Activated T-helper 1 cell treated with anti-CD3 and anti-CD28 coated beads, Interleukin-12 subunit alpha, Interleukin-12 subunit beta, Interleukin-2, Interleukin-4 antibody, amounts not matched to agents 30 ng/mL and 10 ng/mL and 1 ng/mL, durations not matched to agents 14 hours and 24 hours and 36 hours (primary cell): ENCODE data around the gene FTO. TPM values are rescaled to one million over a fixed set of nuclear protein-coding genes. Genes with fewer than 3 reads are reported as not detected.

Experiments
- DNase-seq: peaks from one replicate; pipeline ENCODE4 v3.0.0; 2021; ENCODE audit warnings: low spot score
- H3K27ac Mint-ChIP-seq: one replicate; pipeline ENCODE4 v1.8.0; 2021; ENCODE audit warnings: mild to moderate bottlenecking, mixed read lengths
- H3K27me3 Mint-ChIP-seq: one replicate; pipeline ENCODE4 v1.8.0; 2022; ENCODE audit warnings: mild to moderate bottlenecking, moderate library complexity, mixed read lengths; ENCODE audit not compliant: insufficient read depth
- H3K36me3 Mint-ChIP-seq: one replicate; pipeline ENCODE4 v1.8.0; 2021; ENCODE audit warnings: low read depth, mixed read lengths
- H3K4me1 Mint-ChIP-seq: one replicate; pipeline ENCODE4 v1.8.0; 2021; ENCODE audit warnings: low read depth, mixed read lengths
- H3K4me3 Mint-ChIP-seq: one replicate; pipeline ENCODE4 v1.8.0; 2021; ENCODE audit warnings: mild to moderate bottlenecking, moderate library complexity, mixed read lengths
- H3K9me3 Mint-ChIP-seq: one replicate; pipeline ENCODE4 v1.8.0; 2021; ENCODE audit warnings: mixed read lengths
- intact Hi-C: fragments of 100-400 bp; cut with micrococcal nuclease; formaldehyde crosslinking; loops from one replicate; pipeline ENCODE4 v1.15.1; 2024
- total RNA-seq: library from RNA; stranded (reverse); gene quantifications from 2 replicates; pipeline ENCODE4 v1.2.3, GENCODE V29; 2022

FTO gene
- total RNA-seq, 1 donor from 2014 or later: 56.4 TPM

DNA sequence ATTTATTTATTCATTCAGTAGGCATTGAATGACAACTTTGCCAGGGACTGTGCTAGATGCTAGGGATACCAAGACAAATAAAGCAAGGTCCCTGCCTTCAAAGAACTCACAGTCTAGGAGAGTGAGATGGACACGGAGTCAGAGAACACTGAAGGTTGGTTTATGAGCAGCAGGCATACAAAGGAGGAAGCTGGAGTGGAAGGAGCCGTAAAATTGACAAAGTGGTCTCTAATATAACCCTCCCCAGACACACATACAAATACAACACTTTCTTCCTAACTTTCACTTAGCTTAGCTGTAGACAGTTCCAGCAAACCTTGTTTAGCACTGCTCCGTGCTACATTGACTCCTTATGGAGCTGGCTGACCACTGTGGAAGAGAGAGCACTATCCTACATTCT lies 353.0 kb downstream of the FTO start:
- H3K4me3 Mint-ChIP-seq: no peak overlapping the region
- no peak for DNase-seq
- H3K36me3 Mint-ChIP-seq: no peaks in the 10 kb centered on the region
- no peak overlapping the region for H3K27ac Mint-ChIP-seq
- no peaks in the 10 kb centered on the region for H3K9me3 Mint-ChIP-seq
- no peaks in the 10 kb centered on the region for H3K27me3 Mint-ChIP-seq
- intact Hi-C loops: no loop called here
- peaks cover 2% of the 10 kb centered on the region for H3K4me1 Mint-ChIP-seq

DNA sequence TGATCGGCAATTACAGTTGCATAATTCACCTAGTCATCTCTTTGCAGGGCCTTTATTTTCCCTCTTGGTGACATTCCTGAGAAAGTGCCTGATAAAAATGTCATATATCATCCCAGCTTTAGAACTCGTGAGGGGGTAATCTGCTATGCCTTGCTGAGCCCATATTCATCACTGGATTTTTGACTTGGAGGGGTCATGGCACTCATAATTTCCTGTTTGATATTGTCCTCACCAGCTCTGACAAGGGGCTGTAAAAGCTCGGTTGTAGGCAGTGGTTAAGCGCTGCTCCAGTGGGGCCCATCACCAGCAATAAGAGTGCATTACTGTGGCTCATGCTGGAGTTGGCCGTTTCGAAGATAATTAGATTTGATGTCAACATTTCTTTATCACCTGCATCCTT lies 355.4 kb downstream of the FTO start:
- Mint-ChIP-seq H3K9me3 (no peaks in the 10 kb centered on the region), H3K27me3 (no peaks in the 10 kb centered on the region), H3K4me3 (no peak overlapping the region), H3K36me3 (no peaks in the 10 kb centered on the region), H3K27ac (no peak overlapping the region), H3K4me1 (no peaks in the 10 kb centered on the region)
- no peak for DNase-seq
- intact Hi-C loops: no loop called here

DNA sequence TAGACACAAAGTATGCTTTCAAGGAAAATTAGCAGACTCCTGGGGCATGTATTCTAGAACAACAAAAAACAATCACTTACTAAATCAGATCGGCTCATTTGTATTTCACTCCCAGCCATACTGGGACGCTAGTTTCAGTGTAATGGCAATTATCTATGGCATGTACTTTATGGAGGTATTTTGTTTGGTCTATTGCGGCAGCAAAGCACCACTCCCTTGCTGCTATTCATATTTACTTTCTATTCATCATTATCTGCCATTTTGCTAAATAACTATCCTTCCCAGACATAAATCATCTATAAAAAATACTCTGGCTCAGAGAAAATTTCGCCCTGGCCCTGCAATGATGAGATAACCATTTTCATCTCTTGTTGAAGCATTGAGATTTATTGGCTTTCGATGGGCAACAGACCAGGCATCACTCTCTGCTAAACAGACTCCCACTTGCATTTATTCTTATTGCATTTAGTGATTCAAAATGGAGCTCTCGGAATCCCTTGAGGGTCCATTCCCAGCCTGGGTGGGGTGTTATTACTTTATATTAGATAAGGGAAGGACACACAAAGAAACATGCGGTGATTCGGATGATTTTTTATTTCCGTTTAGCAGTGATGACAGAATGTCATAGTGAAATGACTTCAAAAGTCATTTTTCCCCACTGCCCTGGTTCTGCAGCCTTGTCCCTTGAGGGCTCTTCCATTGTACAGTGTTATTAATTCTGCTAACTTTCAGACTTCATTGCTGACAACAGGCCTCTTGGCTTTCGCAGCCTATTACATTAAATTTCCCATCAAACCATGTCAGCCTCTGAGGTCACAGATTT lies 356.9 kb downstream of the FTO start:
- Mint-ChIP-seq H3K36me3 (no peaks in the 10 kb centered on the region), H3K4me3 (no peak overlapping the region), H3K27me3 (no peaks in the 10 kb centered on the region), H3K27ac (no peak overlapping the region), H3K9me3 (no peaks in the 10 kb centered on the region), H3K4me1 (no peaks in the 10 kb centered on the region)
- no peak for DNase-seq
- intact Hi-C loops: no loop called here

DNA sequence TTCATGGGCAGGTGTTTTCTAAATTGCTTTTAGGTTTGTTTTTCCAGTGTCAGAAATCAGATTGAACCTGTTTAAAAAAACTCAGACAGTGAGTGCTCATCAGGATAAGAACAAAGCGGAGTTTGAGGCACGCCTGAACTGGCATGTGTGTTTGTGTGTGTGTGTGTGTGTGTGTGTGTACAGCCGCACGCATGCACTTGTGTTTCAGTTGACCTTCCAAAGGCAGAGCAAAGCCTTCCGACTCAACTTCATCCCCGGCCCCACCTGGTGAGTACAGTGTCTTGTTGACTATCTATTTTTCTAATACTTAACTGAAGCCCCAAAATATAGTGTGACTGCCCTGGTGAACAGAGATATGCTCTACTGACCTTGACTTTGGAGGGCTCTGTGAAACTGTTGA lies 357.5 kb downstream of the FTO start:
- DNase-seq: no peak
- intact Hi-C loops: no loop called here
- Mint-ChIP-seq H3K4me1 (no peaks in the 10 kb centered on the region), H3K9me3 (no peaks in the 10 kb centered on the region), H3K36me3 (no peaks in the 10 kb centered on the region), H3K27me3 (no peaks in the 10 kb centered on the region), H3K27ac (no peak overlapping the region), H3K4me3 (no peak overlapping the region)

DNA sequence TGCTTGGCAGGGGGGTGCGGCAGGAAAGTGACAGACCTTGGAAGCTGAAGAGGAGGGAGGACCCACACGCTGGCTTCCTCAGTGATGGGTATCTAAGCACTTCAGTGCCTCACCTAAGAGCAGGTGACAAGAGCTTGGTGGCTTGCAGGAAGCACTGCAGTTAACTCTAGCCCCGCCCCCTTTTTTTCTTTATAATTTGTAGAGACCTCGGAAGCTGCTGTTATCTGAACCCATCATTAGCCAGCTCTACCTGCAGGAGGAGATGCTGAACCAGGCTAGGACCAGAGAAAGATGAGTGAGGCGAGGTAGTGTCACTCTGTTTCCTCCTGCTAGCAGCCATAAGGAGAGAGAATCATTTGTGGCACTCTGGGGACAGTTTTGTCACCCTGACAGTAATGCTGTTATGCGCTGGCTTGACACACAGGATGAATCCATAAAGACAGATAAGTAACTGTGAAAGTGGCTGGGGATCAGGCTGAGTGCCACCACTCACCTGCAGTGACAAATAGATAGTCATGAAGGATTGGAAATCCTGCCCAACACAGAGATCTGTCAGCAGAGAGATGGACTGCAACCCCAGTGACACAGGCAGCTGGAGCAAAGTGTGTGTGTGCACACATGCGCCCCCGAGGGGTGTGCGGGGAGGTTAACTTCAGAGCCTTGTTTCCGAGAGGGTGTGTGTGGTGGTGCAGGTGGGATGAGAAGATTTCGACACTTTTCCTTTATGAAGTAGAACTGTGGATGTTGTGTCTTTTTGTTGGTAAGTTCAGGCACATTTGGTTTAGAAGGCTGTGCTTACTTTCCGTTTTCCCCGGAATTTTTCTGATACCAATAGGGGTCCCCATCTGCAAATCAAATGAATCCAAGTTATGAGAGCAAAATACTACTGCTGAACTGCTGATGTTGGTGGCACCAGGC lies 358.7 kb downstream of the FTO start:
- intact Hi-C loops: no loop called here
- Mint-ChIP-seq H3K4me1 (no peaks in the 10 kb centered on the region), H3K4me3 (no peak overlapping the region), H3K27me3 (no peaks in the 10 kb centered on the region), H3K27ac (no peak overlapping the region), H3K36me3 (no peaks in the 10 kb centered on the region), H3K9me3 (no peaks in the 10 kb centered on the region)
- DNase-seq: no peak

DNA sequence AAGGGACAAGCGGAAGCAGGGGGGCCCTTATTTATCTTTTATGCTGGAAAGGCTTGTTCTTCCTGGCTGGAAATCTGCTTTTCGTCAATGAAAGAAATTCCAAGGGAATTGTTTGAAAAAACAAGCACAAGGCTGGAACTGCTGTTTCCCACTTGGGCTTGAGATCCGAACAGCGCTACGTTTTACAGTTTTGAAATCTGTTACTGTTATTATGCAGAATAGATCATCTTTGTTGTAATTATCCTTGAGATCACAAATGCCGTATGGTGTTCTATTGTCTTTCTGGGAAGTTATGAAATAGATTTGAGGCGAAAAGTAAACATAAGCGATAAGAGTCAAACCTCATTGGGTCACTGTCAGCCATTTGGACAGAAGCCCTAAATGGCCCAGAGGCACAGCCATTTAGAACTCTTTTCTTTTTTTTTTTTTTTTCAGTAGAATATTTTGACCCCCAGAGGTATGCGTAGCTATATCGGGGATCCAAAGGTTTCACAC lies 359.4 kb downstream of the FTO start:
- H3K36me3 Mint-ChIP-seq: no peaks in the 10 kb centered on the region
- DNase-seq: no peak
- H3K4me1 Mint-ChIP-seq: no peaks in the 10 kb centered on the region
- H3K27ac Mint-ChIP-seq: no peak overlapping the region
- H3K4me3 Mint-ChIP-seq: no peak overlapping the region
- H3K27me3 Mint-ChIP-seq: no peaks in the 10 kb centered on the region
- intact Hi-C loops: no loop called here
- no peaks in the 10 kb centered on the region for H3K9me3 Mint-ChIP-seq

DNA sequence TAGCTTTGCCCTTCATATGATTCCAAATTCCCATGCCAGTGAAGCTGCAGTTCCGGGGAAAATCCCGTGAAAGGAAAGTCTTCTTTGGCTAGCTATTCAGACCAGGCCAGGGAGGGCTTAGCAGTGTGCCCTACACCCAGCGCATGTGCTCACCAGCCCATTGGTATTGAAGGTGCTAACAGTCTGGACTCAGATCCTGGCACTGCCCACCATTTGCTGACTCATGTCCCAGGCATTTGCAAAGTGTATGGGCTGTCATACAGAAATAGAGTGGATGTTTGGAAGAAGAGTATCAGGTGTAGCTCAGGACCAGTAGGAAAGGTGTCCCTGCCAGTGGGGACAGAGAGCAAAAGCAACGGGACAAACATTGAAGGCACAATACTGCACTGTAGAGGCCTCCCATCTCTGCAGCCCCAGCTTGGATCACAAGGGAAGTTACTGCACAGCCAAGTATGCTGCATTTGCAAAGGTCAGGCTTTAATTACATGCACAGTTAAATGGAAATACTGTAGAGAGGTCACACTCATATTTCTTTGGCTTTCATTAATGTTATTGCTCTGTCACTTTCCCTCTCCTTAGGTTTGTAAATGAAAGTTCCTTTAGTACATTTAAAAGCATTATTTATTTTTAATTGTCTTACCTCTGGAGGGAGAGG lies 362.6 kb downstream of the FTO start:
- DNase-seq: no peak
- H3K4me3 Mint-ChIP-seq: no peak overlapping the region
- no peak overlapping the region for H3K27ac Mint-ChIP-seq
- no peaks in the 10 kb centered on the region for H3K36me3 Mint-ChIP-seq
- H3K27me3 Mint-ChIP-seq: no peaks in the 10 kb centered on the region
- H3K4me1 Mint-ChIP-seq: no peaks in the 10 kb centered on the region
- intact Hi-C loops: no loop called here
- no peaks in the 10 kb centered on the region for H3K9me3 Mint-ChIP-seq

DNA sequence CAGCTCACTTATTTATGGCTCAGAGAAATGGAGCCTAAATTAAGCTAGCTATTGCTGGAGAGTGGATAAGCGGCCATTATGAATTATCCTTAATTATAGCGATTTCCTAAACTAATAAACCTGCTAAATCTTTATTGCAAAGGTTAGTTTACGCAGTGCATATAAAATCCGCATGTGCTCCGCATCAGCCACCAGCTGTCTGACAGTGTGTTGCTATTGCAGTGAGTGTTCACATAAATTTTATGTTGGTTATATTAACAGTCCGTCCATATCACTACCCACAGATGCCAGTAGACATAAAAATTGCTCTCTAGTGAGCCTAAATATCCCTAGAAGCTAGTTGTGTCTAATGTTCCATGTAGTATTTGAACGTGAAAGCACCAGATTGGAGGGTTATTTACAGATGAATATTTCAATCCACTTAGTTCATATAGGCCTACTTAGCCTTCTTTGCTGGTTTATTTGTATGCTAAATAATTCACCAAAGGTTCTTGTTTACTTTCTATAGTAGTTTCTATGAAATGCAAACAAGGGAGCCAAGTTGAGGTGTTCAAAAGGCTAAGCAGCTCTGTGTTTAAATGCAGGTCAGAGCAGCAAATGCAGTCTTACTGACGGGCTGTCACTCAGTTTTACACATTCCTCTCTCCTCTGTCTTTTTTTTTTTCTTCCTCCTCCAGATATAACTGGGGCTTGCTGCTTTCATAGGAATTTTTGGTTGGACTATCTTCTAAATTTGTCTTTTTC lies 363.5 kb downstream of the FTO start:
- Mint-ChIP-seq H3K4me3 (no peak overlapping the region), H3K27ac (no peak overlapping the region), H3K4me1 (no peaks in the 10 kb centered on the region), H3K36me3 (no peaks in the 10 kb centered on the region), H3K27me3 (no peaks in the 10 kb centered on the region), H3K9me3 (no peaks in the 10 kb centered on the region)
- no peak for DNase-seq
- intact Hi-C loops: no loop called here

DNA sequence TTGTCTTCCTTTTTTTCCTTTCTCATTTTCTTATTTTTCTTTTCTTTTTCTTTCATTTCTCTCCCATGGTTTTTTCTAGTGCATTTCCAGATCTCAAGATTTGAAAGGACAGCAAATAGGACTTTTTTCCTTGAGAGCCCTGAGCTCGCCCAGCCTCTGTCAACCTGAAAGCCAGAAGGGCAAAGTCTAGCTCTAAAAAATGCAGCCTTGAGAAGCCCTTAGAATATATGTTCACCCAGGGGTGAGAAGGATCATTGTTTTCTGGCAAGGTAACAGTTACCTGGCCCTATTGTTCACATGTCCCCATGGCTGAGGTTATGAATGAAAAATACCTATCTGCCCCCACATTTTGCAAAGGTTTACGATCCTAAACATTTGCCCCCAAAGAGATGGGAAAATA lies 364.3 kb downstream of the FTO start:
- Mint-ChIP-seq H3K9me3 (no peaks in the 10 kb centered on the region), H3K4me1 (no peaks in the 10 kb centered on the region), H3K36me3 (no peaks in the 10 kb centered on the region), H3K27ac (no peak overlapping the region), H3K4me3 (no peak overlapping the region), H3K27me3 (no peaks in the 10 kb centered on the region)
- intact Hi-C loops: no loop called here
- DNase-seq: no peak

DNA sequence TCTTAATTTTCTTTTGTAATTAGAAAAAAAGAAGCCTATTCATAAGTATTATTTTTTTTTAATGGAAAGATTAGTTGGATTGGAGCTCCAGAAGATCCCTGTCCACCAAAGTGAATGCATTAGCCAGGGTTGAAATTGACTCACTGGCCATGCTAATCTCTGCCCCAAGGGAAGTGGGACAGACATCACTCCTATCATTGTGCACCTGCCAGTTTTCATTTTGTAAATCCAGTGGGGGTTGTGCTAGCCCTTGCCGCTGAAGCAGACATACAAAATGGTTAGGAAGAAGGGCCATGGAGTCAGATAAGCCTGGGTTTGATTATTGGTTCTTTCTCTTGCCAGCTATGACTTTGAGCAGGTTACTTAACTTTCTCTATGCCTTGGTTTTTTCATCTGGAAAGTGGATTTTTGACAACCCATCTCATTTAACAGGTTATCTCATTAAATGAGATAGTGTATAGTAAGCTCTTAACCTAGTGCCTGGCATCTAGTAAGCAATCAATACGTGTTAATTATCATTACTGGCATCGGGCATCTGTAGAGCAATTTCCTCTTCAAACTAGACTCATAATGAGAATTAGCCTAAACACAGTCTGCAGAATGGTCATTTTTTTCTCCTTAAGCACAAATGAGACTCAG lies 365.8 kb downstream of the FTO start:
- no peaks in the 10 kb centered on the region for H3K9me3 Mint-ChIP-seq
- DNase-seq: no peak
- H3K27me3 Mint-ChIP-seq: no peaks in the 10 kb centered on the region
- no peaks in the 10 kb centered on the region for H3K4me1 Mint-ChIP-seq
- no peak overlapping the region for H3K27ac Mint-ChIP-seq
- no peak overlapping the region for H3K4me3 Mint-ChIP-seq
- intact Hi-C loops: no loop called here
- no peaks in the 10 kb centered on the region for H3K36me3 Mint-ChIP-seq

DNA sequence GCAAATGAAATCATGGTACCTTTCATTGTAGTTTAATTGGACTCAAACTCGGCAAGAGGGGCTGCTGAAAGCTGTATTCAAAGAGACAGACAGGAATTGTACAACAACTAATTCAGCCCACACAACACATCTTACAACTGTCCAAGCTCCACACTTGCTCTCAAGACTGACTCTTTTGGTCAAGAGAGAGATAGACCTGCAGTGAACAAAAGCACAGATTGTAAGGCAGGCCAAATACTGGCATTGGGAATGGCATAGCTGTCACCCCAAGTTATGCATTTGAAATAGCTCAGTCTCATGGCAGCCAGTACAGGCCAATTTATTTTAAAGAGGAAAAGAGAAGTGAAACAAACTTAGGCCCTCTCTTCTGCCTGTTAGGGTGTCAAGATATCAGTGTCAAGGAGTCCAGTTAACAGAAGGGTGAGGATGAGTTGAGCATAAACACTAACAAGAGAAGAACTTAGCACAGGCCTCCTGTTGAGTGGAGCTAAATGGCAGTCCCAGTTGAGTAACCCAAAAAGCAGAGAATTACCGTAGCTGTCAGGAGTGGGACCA lies 366.9 kb downstream of the FTO start:
- Mint-ChIP-seq H3K9me3 (no peaks in the 10 kb centered on the region), H3K27me3 (no peaks in the 10 kb centered on the region), H3K4me1 (no peaks in the 10 kb centered on the region), H3K36me3 (no peaks in the 10 kb centered on the region), H3K4me3 (no peak overlapping the region), H3K27ac (no peak overlapping the region)
- intact Hi-C loops: no loop called here
- DNase-seq: no peak

DNA sequence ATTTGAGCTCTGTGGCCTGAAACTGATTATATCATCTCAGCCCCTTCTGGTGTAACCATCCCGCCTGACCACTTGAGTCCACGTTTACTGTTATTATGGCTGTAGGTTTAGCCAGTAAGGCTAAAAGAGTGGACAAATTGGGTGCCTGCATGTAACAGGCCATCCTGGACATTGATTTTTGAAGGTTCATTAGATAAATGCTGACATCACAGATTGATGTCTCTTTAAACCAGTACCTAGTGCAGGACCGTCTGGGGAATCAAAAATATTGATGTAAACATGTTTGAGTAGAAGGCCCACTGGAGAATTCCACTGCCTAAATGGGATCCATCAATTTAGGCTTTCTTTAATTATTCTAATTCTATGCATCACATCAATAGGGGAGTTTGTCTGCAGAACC lies 367.6 kb downstream of the FTO start:
- Mint-ChIP-seq H3K4me3 (no peak overlapping the region), H3K27ac (no peak overlapping the region), H3K9me3 (no peaks in the 10 kb centered on the region), H3K27me3 (no peaks in the 10 kb centered on the region), H3K4me1 (no peaks in the 10 kb centered on the region), H3K36me3 (no peaks in the 10 kb centered on the region)
- intact Hi-C loops: no loop called here
- DNase-seq: no peak
